Endometrial microvascular endothelial cells (primary cell): Measurements from ENCODE around the gene IL31RA. TPM values are rescaled to one million over a fixed set of nuclear protein-coding genes. Genes with fewer than 3 reads are reported as not detected.
"Not testable (repeated sequence)": the region's sequence is repeated elsewhere in the genome, so short reads cannot be mapped to it uniquely, and the experiment has no call there.

ENCODE experiments used
- in situ Hi-C: cut with HindIII; loops from 2 replicates; pipeline ENCODE4 v1.10.0; 2017; ENCODE audit warnings: low sequenced_read_pairs, low pct_unique_long_range_greater_than_20kb; ENCODE audit errors: inconsistent ontology term
- total RNA-seq: library from RNA; depleted of rRNA; stranded (reverse); fragments of >200 nt; gene quantifications from one replicate; pipeline ENCODE4 v1.2.3, GENCODE V29; 2015; ENCODE audit errors: inconsistent ontology term

Gene IL31RA
- total RNA-seq, 1 donor from 2014 or later, result 2.0 TPM

DNA sequence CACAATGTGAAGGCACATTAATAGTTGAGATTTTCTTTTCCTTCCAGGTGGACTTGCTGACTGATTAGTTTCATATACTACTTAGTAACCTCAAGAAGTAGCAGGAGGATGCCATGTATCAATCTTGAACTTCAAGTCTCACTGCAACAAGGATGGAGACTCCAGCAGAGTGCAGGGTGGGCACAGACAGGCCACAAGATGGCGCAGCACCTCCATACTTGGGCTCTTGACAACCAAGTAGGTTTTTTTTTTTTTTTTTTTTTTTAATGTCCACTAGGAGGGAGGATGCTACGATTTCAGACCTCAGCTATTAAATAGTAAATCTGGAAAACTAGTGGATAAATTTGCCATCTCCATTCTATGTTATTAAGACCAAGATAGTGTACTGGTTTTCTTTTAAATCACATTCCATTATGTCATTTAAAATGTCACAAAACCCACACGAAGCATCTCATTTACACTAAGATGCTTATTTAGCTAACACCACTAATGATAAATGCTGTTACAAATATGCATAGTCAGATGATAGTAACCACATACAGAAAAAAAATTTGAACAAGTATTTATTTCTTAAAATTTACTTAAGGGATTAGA lies 85.0 kb downstream of the IL31RA start:
- in situ Hi-C loops, result no loop called here

DNA sequence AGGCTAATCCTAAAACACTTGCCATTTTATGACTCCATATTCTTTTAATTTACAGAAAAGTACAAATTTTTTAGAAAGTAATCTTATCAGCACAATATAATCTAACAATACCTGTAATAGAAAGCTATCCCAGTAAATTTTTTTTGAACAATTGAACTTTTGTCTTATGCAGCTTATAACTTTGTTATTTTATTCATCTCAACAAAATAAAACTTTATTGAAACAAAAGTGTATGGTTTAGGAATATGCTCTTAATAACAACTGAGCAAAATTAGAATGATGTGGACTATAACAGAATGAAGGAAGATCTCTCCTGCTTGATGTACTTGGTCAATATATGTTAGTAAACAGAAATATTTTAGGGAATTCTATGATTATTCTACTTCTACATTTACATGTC lies 86.4 kb downstream of the IL31RA start:
- in situ Hi-C loops, result not testable (repeated sequence)

GRCh38 chr5:55941154-55941553 lies 90.0 kb downstream of the IL31RA start:
- in situ Hi-C loops, result not testable (repeated sequence)

GRCh38 chr5:55959208-55959607 lies 108.1 kb downstream of the IL31RA start:
- in situ Hi-C loops, result no loop called here

- in situ Hi-C loops, result no loop called here
Measured at GRCh38 chr5:55960779-55961178, 109.6 kb downstream of the IL31RA start.

GRCh38 chr5:55965525-55965924 lies 114.4 kb downstream of the IL31RA start:
- in situ Hi-C loops, result no loop called here

DNA sequence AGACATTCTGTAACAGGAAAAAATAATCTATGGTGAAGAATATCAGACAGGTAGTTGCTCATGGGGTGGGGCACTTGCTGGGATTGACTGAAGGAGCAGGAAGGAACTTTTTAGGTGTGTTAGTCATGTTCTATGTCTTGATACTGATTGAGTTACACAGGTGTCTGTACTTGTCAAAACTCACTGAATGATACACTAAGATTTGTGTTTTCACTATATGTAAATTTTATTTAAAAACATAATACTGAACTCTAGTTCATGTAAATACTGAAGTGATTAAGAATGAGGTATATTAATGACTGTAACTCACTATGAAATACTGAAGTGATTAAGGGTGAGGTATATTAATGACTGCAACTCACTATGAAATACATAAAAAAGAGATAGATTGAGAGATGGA lies 115.1 kb downstream of the IL31RA start:
- in situ Hi-C loops, result no loop called here

GRCh38 chr5:55969956-55970355 lies 118.8 kb downstream of the IL31RA start:
- in situ Hi-C loops, result no loop called here

Other genes with a start within 250 kb of the IL31RA start
- gene SLC38A9, start 139.0 kb upstream of the IL31RA start, total RNA-seq, result 23.6 TPM
- not detected for gene DDX4, start 113.3 kb upstream of the IL31RA start, total RNA-seq
- 295 TPM for gene IL6ST, start 143.6 kb downstream of the IL31RA start, total RNA-seq